ENCODE results near the gene ASB1. TPM values are rescaled to one million over a fixed set of nuclear protein-coding genes. Genes with fewer than 3 reads are reported as not detected.

ASB1 gene
- total and polyA plus RNA-seq, 2 donors (not counting 1 experiment from before 2014, with no cell fraction given) = 31.9 to 50.7 TPM

- TF ChIP-seq EZH2 (IDR thresholded peaks at IDR 0.05; ENCODE audit: borderline replicate concordance, insufficient read depth, low read depth, low read length, poor library complexity, severe bottlenecking) (no peak), CTCF (IDR thresholded peaks at IDR 0.05) (no peak)
- Mint-ChIP-seq H3K27me3 (peaks cover 9% of the 10 kb centered on the region), H3K4me3 (no peak overlapping the region), H3K27ac (no peak overlapping the region), H3K9me3 (ENCODE audit: insufficient read depth) (no peaks in the 10 kb centered on the region), H3K4me1 (peaks cover 16% of the 10 kb centered on the region)
- DNase-seq (no peak), ATAC-seq (ENCODE audit: low read depth) (no peak)
- Histone ChIP-seq H3K4me1 (ENCODE audit: control insufficient read depth in 2 of 2, insufficient read depth in 2 of 2, low read length in 2 of 2) (peaks cover 11 to 14% of the 10 kb centered on the region in 2 donors), H3K27ac (ENCODE audit: low read length in 2 of 2) (no peak overlapping the region), H4K20me1 (ENCODE audit: control insufficient read depth, insufficient read depth, low read length, poor library complexity, severe bottlenecking) (no peaks in the 10 kb centered on the region), H3K36me3 (replicated peaks in 1 of 2; ENCODE audit: control extremely low read depth in 1 of 2, control insufficient read depth in 1 of 2, extremely low read depth in 1 of 2, insufficient read depth in 2 of 2, low read length in 1 of 2) (no peaks in the 10 kb centered on the region), H2AFZ (ENCODE audit: insufficient read depth, low read depth, low read length, poor library complexity, severe bottlenecking) (no peak overlapping the region), H3K9me3 (ENCODE audit: control extremely low read depth in 1 of 3, control insufficient read depth in 2 of 3, insufficient read depth in 1 of 3, low read length in 2 of 3) (peaks cover 0 to 3% (median 0%) of the 10 kb centered on the region in 3 donors), H3K9ac (ENCODE audit: low read length) (no peak overlapping the region), H3K4me2 (replicated peaks; ENCODE audit: low read depth, low read length, poor library complexity, severe bottlenecking) (no peak overlapping the region), H3K79me2 (ENCODE audit: control insufficient read depth, insufficient read depth, low read length) (no peaks in the 10 kb centered on the region), H3K4me3 (ENCODE audit: control extremely low read depth in 1 of 5, extremely low read depth in 1 of 5, insufficient read depth in 1 of 5, low read depth in 2 of 5, low read length in 4 of 5) (no peak overlapping the region), H3K27me3 (replicated peaks in 1 of 4; ENCODE audit: control extremely low read depth in 1 of 4, control insufficient read depth in 3 of 4, insufficient read depth in 4 of 4, low read length in 3 of 4) (no peaks in the 10 kb centered on the region)
- ChIA-PET CTCF (no interaction called here), POLR2A (no interaction called here)
- intact Hi-C loops (cut with micrococcal nuclease) = no loop called here
- WGBS (ENCODE audit: insufficient coverage) = 97% methylated on average over 7 of the region's 8 CpGs
Observed at GRCh38 chr2:238498188-238498587, 71.5 kb downstream of the ASB1 start.

GRCh38 chr2:238498691-238499295 lies 72.1 kb downstream of the ASB1 start:
- TF ChIP-seq EZH2 (IDR thresholded peaks at IDR 0.05; ENCODE audit: borderline replicate concordance, insufficient read depth, low read depth, low read length, poor library complexity, severe bottlenecking) (no peak), CTCF (IDR thresholded peaks at IDR 0.05) (no peak)
- H3K9ac ChIP-seq (ENCODE audit: low read length) = no peak overlapping the region
- H3K4me2 ChIP-seq (replicated peaks; ENCODE audit: low read depth, low read length, poor library complexity, severe bottlenecking) = no peak overlapping the region
- Mint-ChIP-seq H3K4me3 (no peak overlapping the region), H3K27me3 (peaks cover 9% of the 10 kb centered on the region), H3K9me3 (ENCODE audit: insufficient read depth) (no peaks in the 10 kb centered on the region), H3K27ac (no peak overlapping the region), H3K4me1 (peaks cover 11% of the 10 kb centered on the region)
- H4K20me1 ChIP-seq (ENCODE audit: control insufficient read depth, insufficient read depth, low read length, poor library complexity, severe bottlenecking) = no peaks in the 10 kb centered on the region
- intact Hi-C loops (cut with micrococcal nuclease) = no loop called here
- no peak overlapping the region for H2AFZ ChIP-seq (ENCODE audit: insufficient read depth, low read depth, low read length, poor library complexity, severe bottlenecking)
- no peak overlapping the region for H3K4me3 ChIP-seq (ENCODE audit: control extremely low read depth in 1 of 5, extremely low read depth in 1 of 5, insufficient read depth in 1 of 5, low read depth in 2 of 5, low read length in 4 of 5)
- WGBS (ENCODE audit: insufficient coverage) = 41% methylated on average over 12 of the region's 17 CpGs
- ATAC-seq (ENCODE audit: low read depth) = no peak
- H3K4me1 ChIP-seq (ENCODE audit: control insufficient read depth in 2 of 2, insufficient read depth in 2 of 2, low read length in 2 of 2) = peaks cover 8 to 10% of the 10 kb centered on the region in 2 donors
- no peak overlapping the region for H3K27ac ChIP-seq (ENCODE audit: low read length in 2 of 2)
- CTCF ChIA-PET = no interaction called here
- peaks cover 0 to 3% (median 0%) of the 10 kb centered on the region in 3 donors for H3K9me3 ChIP-seq (ENCODE audit: control extremely low read depth in 1 of 3, control insufficient read depth in 2 of 3, insufficient read depth in 1 of 3, low read length in 2 of 3)
- no peak for DNase-seq
- H3K79me2 ChIP-seq (ENCODE audit: control insufficient read depth, insufficient read depth, low read length) = no peaks in the 10 kb centered on the region
- H3K36me3 ChIP-seq (replicated peaks in 1 of 2; ENCODE audit: control extremely low read depth in 1 of 2, control insufficient read depth in 1 of 2, extremely low read depth in 1 of 2, insufficient read depth in 2 of 2, low read length in 1 of 2) = no peaks in the 10 kb centered on the region
- no peaks in the 10 kb centered on the region for H3K27me3 ChIP-seq (replicated peaks in 1 of 4; ENCODE audit: control extremely low read depth in 1 of 4, control insufficient read depth in 3 of 4, insufficient read depth in 4 of 4, low read length in 3 of 4)
- POLR2A ChIA-PET = no interaction called here

Measured in B cell (primary cell).